K562 (cell line): ENCODE data around the gene CPM. TPM values are rescaled to one million over a fixed set of nuclear protein-coding genes. Genes with fewer than 3 reads are reported as not detected.
A peak's percentile ranks its signal among the peaks of the same experiment; 100 is the strongest.

Experiments used
- ARID1B ChIP-seq: fragments of 450-650 bp; IDR thresholded peaks from 2 replicates; pipeline ENCODE4 v1.6.1; 2016; ENCODE audit warnings: antibody characterized with exemption, mild to moderate bottlenecking, inconsistent platforms
- CBFA2T2 ChIP-seq: fragments of 450-650 bp; conservative IDR thresholded peaks from 2 replicates; pipeline ENCODE4 v1.6.1; 2017; ENCODE audit warnings: mild to moderate bottlenecking
- CREBBP ChIP-seq: IDR thresholded peaks from one replicate; pipeline ENCODE4 v1.6.1; 2012; ENCODE audit warnings: low read depth, mild to moderate bottlenecking, control low read depth, inconsistent platforms, low read length
- CTBP1 ChIP-seq: fragments of 450-650 bp; IDR thresholded peaks from 2 replicates; pipeline ENCODE4 v1.6.1; 2016; ENCODE audit warnings: borderline replicate concordance
- DIDO1 ChIP-seq: fragments of 450-650 bp; IDR thresholded peaks from 2 replicates; pipeline ENCODE4 v1.6.1; 2016; ENCODE audit warnings: low read depth, missing biosample characterization, missing genetic modification characterization
- EWSR1 ChIP-seq: fragments of 450-650 bp; IDR thresholded peaks from 2 replicates; pipeline ENCODE4 v1.6.1; 2018; ENCODE audit warnings: borderline replicate concordance, mild to moderate bottlenecking, low read depth, moderate library complexity; ENCODE audit not compliant: partially characterized antibody
- GABPB1 ChIP-seq: sonication (generic); formaldehyde crosslinking; IDR thresholded peaks from 2 replicates; pipeline ENCODE4 v1.8.0; 2022; ENCODE audit warnings: mild to moderate bottlenecking, missing genetic modification reagents
- HNRNPK ChIP-seq: fragments of 200-400 bp; formaldehyde crosslinking; IDR thresholded peaks from one replicate; pipeline ENCODE4 v1.6.1; 2018; ENCODE audit warnings: mild to moderate bottlenecking, low read depth, low read length; ENCODE audit not compliant: poor library complexity, severe bottlenecking
- KAT8 ChIP-seq: fragments of 450-650 bp; IDR thresholded peaks from 2 replicates; pipeline ENCODE4 v1.6.1; 2016; ENCODE audit warnings: low read depth, mild to moderate bottlenecking
- LCOR ChIP-seq: sonication (generic); formaldehyde crosslinking; IDR thresholded peaks from 2 replicates; pipeline ENCODE4 v1.8.0; 2022; ENCODE audit warnings: mild to moderate bottlenecking, missing genetic modification reagents
- PRMT5 ChIP-seq: sonication (generic); formaldehyde crosslinking; IDR thresholded peaks from 2 replicates; pipeline ENCODE4 v1.5.0; 2020; ENCODE audit warnings: missing genetic modification reagents
- TAL1 ChIP-seq: fragments of 450-650 bp; IDR thresholded peaks from 2 replicates; pipeline ENCODE4 v1.6.1; 2016; ENCODE audit warnings: mild to moderate bottlenecking
- TARDBP ChIP-seq: fragments of 450-650 bp; IDR thresholded peaks from 2 replicates; pipeline ENCODE4 v1.6.1; 2016
- TFAM ChIP-seq: fragments of 250-450 bp; sonication (Bioruptor Pico); conservative IDR thresholded peaks from 2 replicates; pipeline ENCODE4 v1.5.0; 2021; ENCODE audit warnings: mild to moderate bottlenecking, moderate library complexity
- XRCC3 ChIP-seq: fragments of 450-650 bp; IDR thresholded peaks from 2 replicates; pipeline ENCODE4 v1.6.1; 2017; ENCODE audit warnings: mild to moderate bottlenecking, moderate library complexity
- ZNF717 ChIP-seq: fragments of 250-450 bp; sonication (Bioruptor Pico); IDR thresholded peaks from 2 replicates; pipeline ENCODE4 v1.5.0; 2021
- polyA plus RNA-seq, 8 experiments: library from polyadenylated mRNA; depleted of rRNA in 4 of 8; stranded (reverse) in 5 of 8; unstranded in 3 of 8; fragments of >200 nt; fragmentation: Nextera tagmentation in 2 of 8; fragmentation: Illumina TruSeq in 1 of 8; extraction: Ambion mirVana in 2 of 8; extraction: Trizol in 1 of 8; gene quantifications; 2 replicates each; pipeline versions ENCODE4 v1.2.1 to v1.2.3, GENCODE V29; 2011 to 2014; ENCODE audit warnings: inconsistent platforms in 1 of 8, missing spikeins in 1 of 8
- total RNA-seq, 7 experiments: library from RNA; depleted of rRNA in 6 of 7; stranded (reverse); fragments of >200 nt in 6 of 7; fragmentation: Illumina TruSeq in 2 of 7; extraction: Trizol in 2 of 7; gene quantifications; 2 replicates each; pipeline versions ENCODE4 v1.2.1 to v1.2.3, GENCODE V29; 2011 to 2021; ENCODE audit warnings: low replicate concordance in 1 of 7
- TF ChIP-seq, protein P1 (sequence below): fragments of 450-650 bp; IDR thresholded peaks from 2 replicates; pipeline ENCODE4 v1.6.1; 2018; ENCODE audit not compliant: partially characterized antibody

Gene CPM
- total and polyA plus RNA-seq, 9 of the 15 experiments (the other 6 are each of a cell fraction or from before 2014, with no cell fraction given): 0.31 TPM; not detected in 8

DNA sequence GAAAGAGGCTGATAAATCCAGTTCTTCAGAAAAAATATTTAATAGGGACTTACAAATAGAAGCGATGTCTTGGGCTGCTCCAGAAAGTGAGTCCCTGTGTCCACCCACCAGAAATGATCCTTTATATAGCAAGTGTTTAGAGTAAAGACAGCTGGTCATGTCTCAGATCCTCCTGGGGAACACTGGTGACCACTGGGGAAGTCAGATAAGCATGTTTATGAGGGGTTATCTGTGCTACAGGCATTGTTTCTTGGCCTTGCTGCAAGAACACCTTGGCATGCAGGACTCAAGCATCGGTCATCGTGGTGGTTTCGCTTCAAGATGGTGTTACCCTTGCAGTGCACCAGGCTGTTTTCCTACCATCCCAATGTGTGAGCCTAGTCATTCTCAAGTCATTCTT is 27.2 kb downstream of the CPM start (continued):
- peak; percentile 84 for TF ChIP-seq CBFA2T2
- TF ChIP-seq EWSR1: no peak
- TF ChIP-seq GABPB1 (CRISPR knock-in tag): no peak
- peak; percentile 88 for TF ChIP-seq TAL1
- no peak for TF ChIP-seq ZNF717 (CRISPR knock-in tag)
- no peak for TF ChIP-seq HNRNPK
- no peak for TF ChIP-seq CREBBP
- peak; percentile 26; the same call in 1 of the 2 replicates for TF ChIP-seq CTBP1
- peak; percentile 83 for TF ChIP-seq ARID1B
- no peak for TF ChIP-seq PRMT5
- TF ChIP-seq LCOR (CRISPR knock-in tag): no peak
- no peak for TF ChIP-seq KAT8
- TF ChIP-seq DIDO1 (tag): no peak
- no peak for TF ChIP-seq XRCC3
- TF ChIP-seq TFAM (CRISPR knock-in tag): no peak
- no peak for TF ChIP-seq TARDBP
- TF ChIP-seq, protein P1, sequence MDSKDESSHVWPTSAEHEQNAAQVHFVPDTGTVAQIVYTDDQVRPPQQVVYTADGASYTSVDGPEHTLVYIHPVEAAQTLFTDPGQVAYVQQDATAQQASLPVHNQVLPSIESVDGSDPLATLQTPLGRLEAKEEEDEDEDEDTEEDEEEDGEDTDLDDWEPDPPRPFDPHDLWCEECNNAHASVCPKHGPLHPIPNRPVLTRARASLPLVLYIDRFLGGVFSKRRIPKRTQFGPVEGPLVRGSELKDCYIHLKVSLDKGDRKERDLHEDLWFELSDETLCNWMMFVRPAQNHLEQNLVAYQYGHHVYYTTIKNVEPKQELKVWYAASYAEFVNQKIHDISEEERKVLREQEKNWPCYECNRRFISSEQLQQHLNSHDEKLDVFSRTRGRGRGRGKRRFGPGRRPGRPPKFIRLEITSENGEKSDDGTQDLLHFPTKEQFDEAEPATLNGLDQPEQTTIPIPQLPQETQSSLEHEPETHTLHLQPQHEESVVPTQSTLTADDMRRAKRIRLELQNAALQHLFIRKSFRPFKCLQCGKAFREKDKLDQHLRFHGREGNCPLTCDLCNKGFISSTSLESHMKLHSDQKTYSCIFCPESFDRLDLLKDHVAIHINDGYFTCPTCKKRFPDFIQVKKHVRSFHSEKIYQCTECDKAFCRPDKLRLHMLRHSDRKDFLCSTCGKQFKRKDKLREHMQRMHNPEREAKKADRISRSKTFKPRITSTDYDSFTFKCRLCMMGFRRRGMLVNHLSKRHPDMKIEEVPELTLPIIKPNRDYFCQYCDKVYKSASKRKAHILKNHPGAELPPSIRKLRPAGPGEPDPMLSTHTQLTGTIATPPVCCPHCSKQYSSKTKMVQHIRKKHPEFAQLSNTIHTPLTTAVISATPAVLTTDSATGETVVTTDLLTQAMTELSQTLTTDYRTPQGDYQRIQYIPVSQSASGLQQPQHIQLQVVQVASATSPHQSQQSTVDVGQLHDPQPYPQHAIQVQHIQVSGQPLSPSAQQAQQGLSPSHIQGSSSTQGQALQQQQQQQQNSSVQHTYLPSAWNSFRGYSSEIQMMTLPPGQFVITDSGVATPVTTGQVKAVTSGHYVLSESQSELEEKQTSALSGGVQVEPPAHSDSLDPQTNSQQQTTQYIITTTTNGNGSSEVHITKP: no peak
